Measurements from ENCODE around the gene TSPOAP1. TPM values are rescaled to one million over a fixed set of nuclear protein-coding genes. Genes with fewer than 3 reads are reported as not detected.
A peak's percentile ranks its signal among the peaks of the same experiment; 100 is the strongest.
"Not testable (repeated sequence)": the region's sequence is repeated elsewhere in the genome, so short reads cannot be mapped to it uniquely, and the experiment has no call there.

TSPOAP1 gene
- total RNA-seq, 4 donors from 2014 or later: 19.5 to 35.4 (median 22.1) TPM

- Histone ChIP-seq H3K27me3 (no peaks in the 10 kb centered on the region), H3K36me3 (peaks cover 45 to 48% of the 10 kb centered on the region in 2 donors), H3K4me3 (replicated peaks in 1 of 3) (no peak overlapping the region), H3K27ac (no peak overlapping the region), H3K4me1 (peaks cover 0 to 7% of the 10 kb centered on the region in 2 donors), H3K9me3 (no peaks in the 10 kb centered on the region)
- no peak for TF ChIP-seq POLR2A (IDR thresholded peaks at IDR 0.05)
- TF ChIP-seq CTCF (IDR thresholded peaks at IDR 0.05): no peak
- whole genome bisulfite sequencing, 2 donors: 36 to 47% methylated on average over 8 to 9 of the region's 9 CpGs
- peak; percentile 50 to 66 for DNase-seq
- intact Hi-C loops (cut with DNase I): no loop called here
Measured at GRCh38 chr17:58344047-58344790, 15.6 kb upstream of the TSPOAP1 start.

- peaks cover 0 to 7% of the 10 kb centered on the region in 2 donors for H3K4me1 ChIP-seq
- H3K27me3 ChIP-seq: no peaks in the 10 kb centered on the region
- intact Hi-C loops (cut with DNase I): no loop called here
- H3K9me3 ChIP-seq: no peaks in the 10 kb centered on the region
- H3K27ac ChIP-seq: no peak overlapping the region
- no peak overlapping the region for H3K4me3 ChIP-seq (replicated peaks in 1 of 3)
- TF ChIP-seq CTCF (IDR thresholded peaks at IDR 0.05): no peak
- no peak for TF ChIP-seq POLR2A (IDR thresholded peaks at IDR 0.05)
- DNase-seq: no peak
- 88 to 96% methylated on average over 4 of the region's 4 CpGs for WGBS, 2 donors
- H3K36me3 ChIP-seq: peaks cover 36 to 37% of the 10 kb centered on the region in 2 donors
Measured at GRCh38 chr17:58343131-58343530, 14.5 kb upstream of the TSPOAP1 start.

GRCh38 chr17:58341861-58342475 lies 13.4 kb upstream of the TSPOAP1 start:
- no peak overlapping the region for H3K27ac ChIP-seq
- H3K36me3 ChIP-seq: peaks cover 24 to 26% of the 10 kb centered on the region in 2 donors
- TF ChIP-seq CTCF (IDR thresholded peaks at IDR 0.05): no peak
- TF ChIP-seq POLR2A (IDR thresholded peaks at IDR 0.05): no peak
- no peaks in the 10 kb centered on the region for H3K27me3 ChIP-seq
- H3K4me3 ChIP-seq (replicated peaks in 1 of 3): no peak overlapping the region
- intact Hi-C loops (cut with DNase I): no loop called here
- H3K4me1 ChIP-seq: peaks cover 0 to 7% of the 10 kb centered on the region in 2 donors
- 52 to 56% methylated on average over 4 of the region's 4 CpGs for WGBS, 2 donors
- DNase-seq: no peak
- H3K9me3 ChIP-seq: no peaks in the 10 kb centered on the region

GRCh38 chr17:58341136-58341860 lies 12.7 kb upstream of the TSPOAP1 start:
- H3K27me3 ChIP-seq; intact Hi-C loops (cut with DNase I); DNase-seq; H3K9me3 ChIP-seq; H3K4me1 ChIP-seq; H3K4me3 ChIP-seq (replicated peaks in 1 of 3); H3K27ac ChIP-seq: not testable (repeated sequence)
- H3K36me3 ChIP-seq: peaks cover 17 to 19% of the 10 kb centered on the region in 2 donors
- 94 to 95% methylated on average over 11 of the region's 11 CpGs for WGBS, 2 donors

GRCh38 chr17:58340405-58340876 lies 11.8 kb upstream of the TSPOAP1 start:
- intact Hi-C loops (cut with DNase I): no loop called here
- Histone ChIP-seq H3K27me3 (no peaks in the 10 kb centered on the region), H3K4me1 (peaks cover 0 to 7% of the 10 kb centered on the region in 2 donors), H3K27ac (no peak overlapping the region), H3K9me3 (no peaks in the 10 kb centered on the region), H3K36me3 (peaks cover 9 to 11% of the 10 kb centered on the region in 2 donors), H3K4me3 (replicated peaks in 1 of 3) (no peak overlapping the region)
- DNase-seq: no peak
- WGBS, 2 donors: 88% methylated on average over 5 of the region's 5 CpGs
- TF ChIP-seq POLR2A (IDR thresholded peaks at IDR 0.05): no peak
- TF ChIP-seq CTCF (IDR thresholded peaks at IDR 0.05): no peak
